Prostate gland (tissue), 2 donors: ENCODE results near the gene INPP4B. TPM values are rescaled to one million over a fixed set of nuclear protein-coding genes. Genes with fewer than 3 reads are reported as not detected.

Experiments used
- DNase-seq: peaks from one replicate; pipeline ENCODE4 v3.0.0-alpha.2; 2019; ENCODE audit warnings: low spot score
- H3K27ac ChIP-seq, 2 donors: fragments of 200-600 bp; sonication (generic); 2 replicates each; pipeline ENCODE4 v1.5.1; 2017 to 2019
- H3K27me3 ChIP-seq: fragments of 200-600 bp; sonication (generic); replicated peaks from 2 replicates; pipeline ENCODE4 v1.5.1; 2019; ENCODE audit not compliant: insufficient read depth
- H3K36me3 ChIP-seq, 2 donors: fragments of 200-600 bp; sonication (generic); 1 replicate in 1 of 2; 2 replicates in 1 of 2; pipeline versions ENCODE4 v1.5.1 to v1.8.1; 2017 to 2019
- H3K4me1 ChIP-seq: fragments of 200-600 bp; sonication (generic); replicated peaks from 2 replicates; pipeline ENCODE4 v1.5.1; 2019
- H3K4me3 ChIP-seq, 2 donors: fragments of 200-600 bp; sonication (generic); 2 replicates each; pipeline ENCODE4 v1.5.1; 2017 to 2019
- H3K9me3 ChIP-seq: fragments of 200-600 bp; sonication (generic); 2 replicates; pipeline ENCODE4 v1.5.1; 2017
- CTCF ChIP-seq, 4 experiments: fragments of 200-600 bp in 2 of 4; fragments of 450-650 bp in 2 of 4; sonication (generic) in 2 of 4; IDR thresholded peaks; 1 replicate in 3 of 4; 2 replicates in 1 of 4; pipeline ENCODE4 v1.5.1; 2016 to 2019; ENCODE audit warnings: antibody characterized with exemption in 4 of 4, mild to moderate bottlenecking in 2 of 4, moderate library complexity in 2 of 4
- POLR2A ChIP-seq: fragments of 450-650 bp; IDR thresholded peaks from one replicate; pipeline ENCODE4 v1.6.1; 2016; ENCODE audit warnings: antibody characterized with exemption, mild to moderate bottlenecking
- POLR2AphosphoS5 ChIP-seq: sonication (generic); formaldehyde crosslinking; IDR thresholded peaks from one replicate; pipeline ENCODE4 v1.6.1; 2017; ENCODE audit warnings: antibody characterized with exemption
- WGBS: methylation state at CpG from one replicate; pipeline ENCODE4 v1.1.5; 2018; 5-methylcytosine and 5-hydroxymethylcytosine counted together
- intact Hi-C: fragments of 100-400 bp; cut with DNase I; formaldehyde crosslinking; loops from one replicate; pipeline ENCODE4 v1.14.2; 2022
- total RNA-seq, 2 donors: library from RNA; depleted of rRNA; stranded (reverse); fragments of >200 nt; gene quantifications; one replicate each; pipeline ENCODE4 v1.1.0, GENCODE V29; 2016

The INPP4B gene
- total RNA-seq, 2 donors from 2014 or later, result 22.3 to 49.7 TPM

- Histone ChIP-seq H3K4me3 (no peak overlapping the region), H3K4me1 (no peaks in the 10 kb centered on the region), H3K36me3 (no peaks in the 10 kb centered on the region), H3K27ac (no peak overlapping the region), H3K9me3 (no peaks in the 10 kb centered on the region), H3K27me3 (no peaks in the 10 kb centered on the region)
- no peak for TF ChIP-seq CTCF (IDR thresholded peaks at IDR 0.05)
- intact Hi-C loops, result no loop called here
- no peak for DNase-seq
- 92% methylated on average over 1 of the region's 1 CpG for WGBS
Observed at GRCh38 chr4:142861351-142861750, 15.2 kb upstream of the INPP4B start.

- H3K9me3 ChIP-seq, result no peaks in the 10 kb centered on the region
- intact Hi-C loops, result no loop called here
- H3K36me3 ChIP-seq, result no peaks in the 10 kb centered on the region
- no peak overlapping the region for H3K27ac ChIP-seq
- no peaks in the 10 kb centered on the region for H3K4me1 ChIP-seq
- no peaks in the 10 kb centered on the region for H3K27me3 ChIP-seq
- no peak overlapping the region for H3K4me3 ChIP-seq
- TF ChIP-seq POLR2A, result no peak
- TF ChIP-seq POLR2AphosphoS5, result no peak
- no peak for TF ChIP-seq CTCF (IDR thresholded peaks at IDR 0.05)
- DNase-seq, result no peak
Observed at GRCh38 chr4:142858965-142859364, 12.9 kb upstream of the INPP4B start.

- H3K27me3 ChIP-seq, result no peaks in the 10 kb centered on the region
- no peaks in the 10 kb centered on the region for H3K4me1 ChIP-seq
- no peaks in the 10 kb centered on the region for H3K9me3 ChIP-seq
- no peaks in the 10 kb centered on the region for H3K36me3 ChIP-seq
- no peak overlapping the region for H3K27ac ChIP-seq
- intact Hi-C loops, result no loop called here
- TF ChIP-seq POLR2A (no peak), POLR2AphosphoS5 (no peak), CTCF (IDR thresholded peaks at IDR 0.05) (no peak)
- DNase-seq, result no peak
- no peak overlapping the region for H3K4me3 ChIP-seq
- 18% methylated on average over 3 of the region's 3 CpGs for WGBS
Observed at GRCh38 chr4:142858446-142858845, 12.3 kb upstream of the INPP4B start.

- 89% methylated on average over 2 of the region's 2 CpGs for WGBS
- no peak overlapping the region for H3K27ac ChIP-seq
- intact Hi-C loops, result no loop called here
- no peaks in the 10 kb centered on the region for H3K9me3 ChIP-seq
- no peaks in the 10 kb centered on the region for H3K36me3 ChIP-seq
- no peaks in the 10 kb centered on the region for H3K27me3 ChIP-seq
- no peak for DNase-seq
- no peaks in the 10 kb centered on the region for H3K4me1 ChIP-seq
- H3K4me3 ChIP-seq, result no peak overlapping the region
- TF ChIP-seq POLR2AphosphoS5 (no peak), POLR2A (no peak), CTCF (IDR thresholded peaks at IDR 0.05) (no peak)
Observed at GRCh38 chr4:142856576-142856975, 10.5 kb upstream of the INPP4B start.

- DNase-seq, result no peak
- intact Hi-C loops, result no loop called here
- Histone ChIP-seq H3K4me1 (no peaks in the 10 kb centered on the region), H3K27ac (no peak overlapping the region), H3K36me3 (no peaks in the 10 kb centered on the region), H3K27me3 (no peaks in the 10 kb centered on the region), H3K9me3 (no peaks in the 10 kb centered on the region), H3K4me3 (no peak overlapping the region)
- 67% methylated on average over 4 of the region's 4 CpGs for WGBS
- TF ChIP-seq POLR2AphosphoS5, result no peak
- TF ChIP-seq POLR2A, result no peak
- TF ChIP-seq CTCF (IDR thresholded peaks at IDR 0.05), result no peak
Observed at GRCh38 chr4:142850478-142850877, 4.4 kb upstream of the INPP4B start.
